ENCODE results near the gene FOXI3. TPM values are rescaled to one million over a fixed set of nuclear protein-coding genes. Genes with fewer than 3 reads are reported as not detected.
A peak's percentile ranks its signal among the peaks of the same experiment; 100 is the strongest.

Gene FOXI3
- total and polyA plus RNA-seq, 2 experiments from 2014 or later, result 0.71 to 13.3 TPM

DNA sequence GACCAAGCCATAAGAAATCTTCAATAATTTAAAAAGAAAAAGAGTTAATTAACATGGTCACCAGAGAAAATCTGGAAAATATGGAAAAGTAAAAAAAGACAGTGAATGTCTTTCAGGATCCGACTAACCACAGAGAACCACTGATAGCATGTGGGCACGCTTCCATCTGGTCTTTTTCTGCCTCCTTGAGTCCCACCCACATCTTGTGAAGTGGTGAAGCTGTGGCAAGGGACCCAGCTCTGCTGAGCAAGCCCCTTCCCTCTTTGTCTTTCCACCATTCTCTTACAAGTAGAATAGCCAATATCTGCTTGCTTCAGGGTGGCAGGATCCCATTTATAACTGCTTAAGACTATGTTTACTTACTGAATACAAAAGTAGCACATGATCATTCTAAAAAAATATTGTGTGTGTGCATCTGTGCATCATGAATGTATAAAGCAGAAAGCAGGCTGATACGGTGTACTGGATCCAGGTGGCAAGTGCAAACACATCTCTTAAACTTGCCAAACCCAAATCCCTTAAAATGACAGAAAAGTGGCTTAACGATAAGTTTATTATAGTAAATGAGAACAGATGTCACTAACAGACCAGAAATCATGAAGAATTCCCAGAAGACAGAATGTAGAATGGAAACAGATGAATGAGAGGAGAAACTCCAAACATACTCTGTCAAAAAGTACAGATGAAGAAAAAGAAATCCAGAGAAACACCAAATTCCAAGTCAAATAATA lies 52.3 kb downstream of the FOXI3 start (continued):
- TF ChIP-seq, protein P1, sequence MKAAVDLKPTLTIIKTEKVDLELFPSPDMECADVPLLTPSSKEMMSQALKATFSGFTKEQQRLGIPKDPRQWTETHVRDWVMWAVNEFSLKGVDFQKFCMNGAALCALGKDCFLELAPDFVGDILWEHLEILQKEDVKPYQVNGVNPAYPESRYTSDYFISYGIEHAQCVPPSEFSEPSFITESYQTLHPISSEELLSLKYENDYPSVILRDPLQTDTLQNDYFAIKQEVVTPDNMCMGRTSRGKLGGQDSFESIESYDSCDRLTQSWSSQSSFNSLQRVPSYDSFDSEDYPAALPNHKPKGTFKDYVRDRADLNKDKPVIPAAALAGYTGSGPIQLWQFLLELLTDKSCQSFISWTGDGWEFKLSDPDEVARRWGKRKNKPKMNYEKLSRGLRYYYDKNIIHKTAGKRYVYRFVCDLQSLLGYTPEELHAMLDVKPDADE (IDR thresholded peaks at IDR 0.05), result no peak
- no peak for TF ChIP-seq JUNB (IDR thresholded peaks at IDR 0.05; ENCODE audit: unreplicated experiment)
- TF ChIP-seq EZH2phosphoT487 (IDR thresholded peaks at IDR 0.05; ENCODE audit: unreplicated experiment), result no peak

- H3K4me1 Mint-ChIP-seq, result peaks cover 10% of the 10 kb centered on the region
- H3K27me3 Mint-ChIP-seq (ENCODE audit: insufficient read depth, low read depth, poor library complexity), result no peaks in the 10 kb centered on the region
- Histone ChIP-seq H3K27me3 (ENCODE audit: insufficient read depth) (no peaks in the 10 kb centered on the region), H3K4me2 (peak overlapping the region; percentile 56; the same call in 1 of the 2 replicates), H3K4me3 (no peak overlapping the region), H3K27ac (ENCODE audit: low read depth) (no peak overlapping the region), H3K79me2 (replicated peaks; ENCODE audit: insufficient read depth) (no peaks in the 10 kb centered on the region), H4K20me1 (replicated peaks; ENCODE audit: insufficient read depth) (no peaks in the 10 kb centered on the region), H3K36me3 (ENCODE audit: insufficient read depth) (no peaks in the 10 kb centered on the region), H2AFZ (peak overlapping the region; percentile 81; the same call in 1 of the 2 replicates), H3K9me2 (ENCODE audit: insufficient read depth) (no peaks in the 10 kb centered on the region), H3K4me1 (ENCODE audit: insufficient read depth) (0 out of 2 replicates have a peak, but pooled peaks cover 5% of the 10 kb centered on the region), H3F3A (replicated peaks; ENCODE audit: low read depth) (no peaks in the 10 kb centered on the region)
- ATAC-seq (no peak; the same call in 2 of the 3 replicates), DNase-seq (ENCODE audit: low spot score) (peak; percentile 24)
- H3K27ac Mint-ChIP-seq, result no peak overlapping the region
- H3K36me3 Mint-ChIP-seq (ENCODE audit: low read depth), result no peaks in the 10 kb centered on the region
- no peak overlapping the region for H3K4me3 Mint-ChIP-seq
- H3K9me3 Mint-ChIP-seq, result no peaks in the 10 kb centered on the region
- TF ChIP-seq JUNB (IDR thresholded peaks at IDR 0.05; ENCODE audit: unreplicated experiment) (no peak), NANOG (IDR thresholded peaks at IDR 0.05; ENCODE audit: borderline replicate concordance) (no peak), EZH2 (IDR thresholded peaks at IDR 0.05; ENCODE audit: low read depth, unreplicated experiment) (no peak), ZNF114 (CRISPR knock-in tag; IDR thresholded peaks at IDR 0.05) (no peak), ZNF331 (CRISPR knock-in tag; IDR thresholded peaks at IDR 0.05; ENCODE audit: low read depth) (no peak), CTCF (conservative IDR thresholded peaks at IDR 0.05; ENCODE audit: low read depth in 2 of 2) (no peak), POLR2AphosphoS5 (IDR thresholded peaks at IDR 0.05; ENCODE audit: low read depth) (no peak), ZNF462 (CRISPR knock-in tag; IDR thresholded peaks at IDR 0.05) (no peak), CREB1 (CRISPR knock-in tag; IDR thresholded peaks at IDR 0.05; ENCODE audit: low read depth) (no peak), EZH2phosphoT487 (IDR thresholded peaks at IDR 0.05; ENCODE audit: unreplicated experiment) (no peak), STAT1 (IDR thresholded peaks at IDR 0.05; ENCODE audit: unreplicated experiment) (no peak)
- TF ChIP-seq, protein P1 (IDR thresholded peaks at IDR 0.05), result no peak
Measured at GRCh38 chr2:88398180-88398579, 54.3 kb downstream of the FOXI3 start.

All from GM23338 (cell line).